ENCODE data around the gene RAF1. TPM values are rescaled to one million over a fixed set of nuclear protein-coding genes. Genes with fewer than 3 reads are reported as not detected.
A peak's percentile ranks its signal among the peaks of the same experiment; 100 is the strongest.

Gene RAF1
- total and polyA plus RNA-seq, 10 donors = 31.6 to 153 (median 110) TPM

GRCh38 chr3:12658593-12659058 lies 5.3 kb downstream of the RAF1 start:
- H3K27me3 ChIP-seq (replicated peaks in 1 of 7) = no peaks in the 10 kb centered on the region
- H3K27ac ChIP-seq = peak overlapping the region in 5 of 8 donors; percentile 8 to 44 (median 26)

GRCh38 chr3:12656850-12657249 lies 7.1 kb downstream of the RAF1 start:
- intact Hi-C loops (cut with DNase I; ENCODE audit: low total_unique reads) = no loop called here
- 86 to 92% (median 90%) methylated on average over 6 of the region's 6 CpGs for WGBS, 5 donors
- Histone ChIP-seq H3K27me3 (replicated peaks in 1 of 7) (no peaks in the 10 kb centered on the region), H3K27ac (peak overlapping the region in 1 of 8 donors; percentile 18), H3K36me3 (peaks cover 0 to 3% (median 0%) of the 10 kb centered on the region in 6 donors), H3K9me3 (no peaks in the 10 kb centered on the region), H3K4me1 (peaks cover 32 to 100% (median 77%) of the 10 kb centered on the region in 6 donors), H3K4me3 (no peak overlapping the region)
- peak; percentile 8 for DNase-seq
- TF ChIP-seq POLR2A (IDR thresholded peaks at IDR 0.05) = no peak
- TF ChIP-seq POLR2AphosphoS5 (IDR thresholded peaks at IDR 0.05) = no peak
- no peak for TF ChIP-seq CTCF (IDR thresholded peaks at IDR 0.05 in 8 of 11, conservative IDR thresholded peaks at IDR 0.05 in 3 of 11)

More at GRCh38 chr3:12658593-12659058, 5.3 kb downstream of the RAF1 start:
- Histone ChIP-seq H3K9me3 (no peaks in the 10 kb centered on the region), H3K4me3 (no peak overlapping the region), H3K36me3 (peaks cover 0 to 3% (median 0%) of the 10 kb centered on the region in 6 donors), H3K4me1 (peaks cover 34 to 94% (median 83%) of the 10 kb centered on the region in 6 donors)
- no peak for TF ChIP-seq CTCF (IDR thresholded peaks at IDR 0.05 in 8 of 11, conservative IDR thresholded peaks at IDR 0.05 in 3 of 11)
- TF ChIP-seq POLR2AphosphoS5 (IDR thresholded peaks at IDR 0.05) = no peak
- no peak for TF ChIP-seq POLR2A (IDR thresholded peaks at IDR 0.05)
- intact Hi-C loops (cut with DNase I; ENCODE audit: low total_unique reads) = no loop called here
- 45 to 71% (median 57%) methylated on average over 4 of the region's 4 CpGs for WGBS, 5 donors
- DNase-seq = no peak

- Histone ChIP-seq H3K27me3 (replicated peaks in 1 of 7) (no peaks in the 10 kb centered on the region), H3K27ac (peak overlapping the region in 2 of 8 donors; percentile 9 to 18), H3K9me3 (no peaks in the 10 kb centered on the region), H3K4me3 (no peak overlapping the region), H3K4me1 (peaks cover 25 to 99% (median 74%) of the 10 kb centered on the region in 6 donors), H3K36me3 (peaks cover 0 to 9% (median 2%) of the 10 kb centered on the region in 6 donors)
- TF ChIP-seq CTCF (IDR thresholded peaks at IDR 0.05 in 8 of 11, conservative IDR thresholded peaks at IDR 0.05 in 3 of 11) (no peak), POLR2AphosphoS5 (IDR thresholded peaks at IDR 0.05) (no peak), POLR2A (IDR thresholded peaks at IDR 0.05) (no peak)
- intact Hi-C loops (cut with DNase I; ENCODE audit: low total_unique reads) = no loop called here
- no peak for DNase-seq
Measured at GRCh38 chr3:12656193-12656592, 7.7 kb downstream of the RAF1 start.

GRCh38 chr3:12655701-12656100 lies 8.2 kb downstream of the RAF1 start:
- WGBS, 5 donors = 55 to 78% (median 62%) methylated on average over 4 of the region's 4 CpGs
- no peak for DNase-seq
- Histone ChIP-seq H3K4me1 (peaks cover 22 to 99% (median 74%) of the 10 kb centered on the region in 6 donors), H3K27ac (peak overlapping the region in 2 of 8 donors; percentile 9 to 18), H3K27me3 (replicated peaks in 1 of 7) (no peaks in the 10 kb centered on the region), H3K9me3 (no peaks in the 10 kb centered on the region), H3K4me3 (no peak overlapping the region), H3K36me3 (peaks cover 0 to 9% (median 2%) of the 10 kb centered on the region in 6 donors)
- intact Hi-C loops (cut with DNase I; ENCODE audit: low total_unique reads) = no loop called here
- TF ChIP-seq POLR2AphosphoS5 (IDR thresholded peaks at IDR 0.05) = no peak
- TF ChIP-seq CTCF (IDR thresholded peaks at IDR 0.05 in 8 of 11, conservative IDR thresholded peaks at IDR 0.05 in 3 of 11) = no peak
- no peak for TF ChIP-seq POLR2A (IDR thresholded peaks at IDR 0.05)

Measured in spleen (tissue), 11 donors.